ENCODE measurements around the gene CDH13.

Gene CDH13

DNA sequence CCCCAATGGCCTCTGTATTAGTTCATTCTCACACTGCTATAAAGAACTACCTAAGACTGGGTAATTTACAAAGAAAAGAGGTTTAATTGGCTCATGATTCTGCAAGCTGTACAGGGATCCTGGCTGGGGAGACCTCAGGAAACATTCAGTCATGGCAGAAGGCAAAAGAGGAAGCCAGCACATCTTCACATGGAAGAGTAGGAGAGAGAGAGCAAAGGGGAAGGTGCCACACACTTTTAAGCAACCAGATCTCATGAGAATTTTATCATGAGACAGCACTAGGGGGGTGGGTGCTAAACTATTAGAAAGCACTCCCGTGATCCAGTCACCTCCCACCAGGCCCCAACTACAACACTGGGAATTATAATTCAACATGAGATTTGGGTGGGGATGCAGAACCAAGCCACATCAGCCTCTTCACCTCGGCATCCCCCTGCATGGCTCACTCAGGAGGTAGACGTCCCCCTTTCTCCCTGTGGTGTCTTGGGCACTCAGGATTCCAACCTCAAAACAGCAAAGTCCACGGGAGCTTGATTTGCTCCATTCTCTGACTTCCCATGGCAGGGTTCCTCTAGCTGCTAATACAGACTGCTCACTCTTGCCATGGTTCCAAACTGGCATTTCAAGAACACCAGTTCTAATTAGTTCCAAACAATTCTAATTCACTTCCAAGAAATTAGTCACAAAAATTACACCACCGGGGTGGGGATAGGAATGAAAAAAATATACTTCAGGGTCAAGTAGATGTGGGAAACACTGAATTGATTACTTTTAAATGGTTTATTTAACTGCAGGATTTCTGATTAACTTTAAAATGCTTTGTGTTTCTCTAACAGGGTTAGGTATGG lies 977.2 kb downstream of the CDH13 start:
- TF ChIP-seq ZNF394 (tag by site-specific recombination; IDR thresholded peaks at IDR 0.05; ENCODE audit: borderline replicate concordance) (no peak), ZBTB7A (tag by site-specific recombination; IDR thresholded peaks at IDR 0.05; ENCODE audit: low read depth) (no peak), ZNF157 (tag by site-specific recombination; IDR thresholded peaks at IDR 0.05) (no peak), ZNF335 (tag by site-specific recombination; conservative IDR thresholded peaks at IDR 0.05) (no peak), GLI4 (tag by site-specific recombination; IDR thresholded peaks at IDR 0.05) (no peak), ZNF777 (tag by site-specific recombination; IDR thresholded peaks at IDR 0.05; ENCODE audit: borderline replicate concordance) (no peak), ZNF138 (tag by site-specific recombination; IDR thresholded peaks at IDR 0.05; ENCODE audit: borderline replicate concordance) (no peak), ZNF768 (tag by site-specific recombination; IDR thresholded peaks at IDR 0.05) (no peak), ZNF629 (tag by site-specific recombination; IDR thresholded peaks at IDR 0.05) (no peak)
- TF ChIP-seq, protein P1, sequence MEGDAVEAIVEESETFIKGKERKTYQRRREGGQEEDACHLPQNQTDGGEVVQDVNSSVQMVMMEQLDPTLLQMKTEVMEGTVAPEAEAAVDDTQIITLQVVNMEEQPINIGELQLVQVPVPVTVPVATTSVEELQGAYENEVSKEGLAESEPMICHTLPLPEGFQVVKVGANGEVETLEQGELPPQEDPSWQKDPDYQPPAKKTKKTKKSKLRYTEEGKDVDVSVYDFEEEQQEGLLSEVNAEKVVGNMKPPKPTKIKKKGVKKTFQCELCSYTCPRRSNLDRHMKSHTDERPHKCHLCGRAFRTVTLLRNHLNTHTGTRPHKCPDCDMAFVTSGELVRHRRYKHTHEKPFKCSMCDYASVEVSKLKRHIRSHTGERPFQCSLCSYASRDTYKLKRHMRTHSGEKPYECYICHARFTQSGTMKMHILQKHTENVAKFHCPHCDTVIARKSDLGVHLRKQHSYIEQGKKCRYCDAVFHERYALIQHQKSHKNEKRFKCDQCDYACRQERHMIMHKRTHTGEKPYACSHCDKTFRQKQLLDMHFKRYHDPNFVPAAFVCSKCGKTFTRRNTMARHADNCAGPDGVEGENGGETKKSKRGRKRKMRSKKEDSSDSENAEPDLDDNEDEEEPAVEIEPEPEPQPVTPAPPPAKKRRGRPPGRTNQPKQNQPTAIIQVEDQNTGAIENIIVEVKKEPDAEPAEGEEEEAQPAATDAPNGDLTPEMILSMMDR (tag by site-specific recombination; IDR thresholded peaks at IDR 0.05), result no peak
- TF ChIP-seq, protein P2, sequence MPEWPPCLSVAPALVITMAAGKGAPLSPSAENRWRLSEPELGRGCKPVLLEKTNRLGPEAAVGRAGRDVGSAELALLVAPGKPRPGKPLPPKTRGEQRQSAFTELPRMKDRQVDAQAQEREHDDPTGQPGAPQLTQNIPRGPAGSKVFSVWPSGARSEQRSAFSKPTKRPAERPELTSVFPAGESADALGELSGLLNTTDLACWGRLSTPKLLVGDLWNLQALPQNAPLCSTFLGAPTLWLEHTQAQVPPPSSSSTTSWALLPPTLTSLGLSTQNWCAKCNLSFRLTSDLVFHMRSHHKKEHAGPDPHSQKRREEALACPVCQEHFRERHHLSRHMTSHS (tag by site-specific recombination; IDR thresholded peaks at IDR 0.05), result no peak
- TF ChIP-seq, protein P3, sequence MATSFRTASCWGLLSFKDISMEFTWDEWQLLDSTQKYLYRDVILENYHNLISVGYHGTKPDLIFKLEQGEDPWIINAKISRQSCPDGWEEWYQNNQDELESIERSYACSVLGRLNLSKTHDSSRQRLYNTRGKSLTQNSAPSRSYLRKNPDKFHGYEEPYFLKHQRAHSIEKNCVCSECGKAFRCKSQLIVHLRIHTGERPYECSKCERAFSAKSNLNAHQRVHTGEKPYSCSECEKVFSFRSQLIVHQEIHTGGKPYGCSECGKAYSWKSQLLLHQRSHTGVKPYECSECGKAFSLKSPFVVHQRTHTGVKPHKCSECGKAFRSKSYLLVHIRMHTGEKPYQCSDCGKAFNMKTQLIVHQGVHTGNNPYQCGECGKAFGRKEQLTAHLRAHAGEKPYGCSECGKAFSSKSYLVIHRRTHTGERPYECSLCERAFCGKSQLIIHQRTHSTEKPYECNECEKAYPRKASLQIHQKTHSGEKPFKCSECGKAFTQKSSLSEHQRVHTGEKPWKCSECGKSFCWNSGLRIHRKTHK (tag by site-specific recombination; IDR thresholded peaks at IDR 0.05), result no peak
- ChIA-PET CTCF (no interaction called here), POLR2A (no interaction called here)
- no peaks in the 10 kb centered on the region for H3K4me1 ChIP-seq (ENCODE audit: control insufficient read depth, insufficient read depth, low read length)
- no peaks in the 10 kb centered on the region for H3K9me3 ChIP-seq (ENCODE audit: control insufficient read depth, insufficient read depth, low read depth, low read length)
- no peak overlapping the region for H3K4me3 ChIP-seq (ENCODE audit: low read depth, low read length)
- no peaks in the 10 kb centered on the region for H3K36me3 ChIP-seq (ENCODE audit: control insufficient read depth in 2 of 2, insufficient read depth in 1 of 2, low read length in 2 of 2)
- no peak overlapping the region for H3K27ac ChIP-seq (ENCODE audit: extremely low read depth, low read depth, low read length)

DNA sequence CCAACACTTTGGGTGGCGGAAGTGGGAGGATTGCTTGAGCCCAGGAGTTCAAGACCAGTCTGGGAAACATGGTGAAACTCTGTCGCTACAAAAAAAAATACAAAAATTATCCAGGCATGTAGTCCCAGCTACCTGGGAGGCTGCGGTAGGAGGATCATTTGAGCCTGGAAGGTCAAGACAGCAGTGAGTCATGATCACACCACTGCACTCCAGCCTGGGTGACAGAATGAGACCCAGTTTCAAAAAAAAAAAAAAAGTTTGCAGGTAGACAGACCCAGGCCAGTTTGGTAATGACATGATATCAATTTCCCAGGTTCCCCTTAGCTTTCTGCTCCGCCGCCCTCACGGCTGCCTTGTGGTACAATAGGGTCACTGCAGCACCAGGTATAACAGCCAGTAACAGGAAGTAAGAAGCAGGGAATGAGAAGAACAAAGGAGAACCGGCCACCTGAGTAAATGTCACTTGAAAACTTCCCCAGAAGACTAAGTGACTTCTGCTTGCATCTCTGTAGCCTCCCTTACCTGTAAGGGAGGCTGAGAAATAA lies 979.8 kb downstream of the CDH13 start:
- Histone ChIP-seq H3K4me3 (ENCODE audit: low read depth, low read length) (no peak overlapping the region), H3K27ac (ENCODE audit: extremely low read depth, low read depth, low read length) (no peak overlapping the region), H3K36me3 (ENCODE audit: control insufficient read depth in 2 of 2, insufficient read depth in 1 of 2, low read length in 2 of 2) (no peaks in the 10 kb centered on the region), H3K9me3 (ENCODE audit: control insufficient read depth, insufficient read depth, low read depth, low read length) (no peaks in the 10 kb centered on the region), H3K4me1 (ENCODE audit: control insufficient read depth, insufficient read depth, low read length) (no peaks in the 10 kb centered on the region)
- ChIA-PET POLR2A (no interaction called here), CTCF (interaction anchor here (0.6 kb wide), 2 partner anchors 35 to 39 kb away, joined by 3 to 7 read pairs; no protein-coding TSS in a partner anchor)
- TF ChIP-seq ZFP41 (tag by site-specific recombination; IDR thresholded peaks at IDR 0.05; ENCODE audit: borderline replicate concordance) (no peak), ZNF391 (tag by site-specific recombination; IDR thresholded peaks at IDR 0.05; ENCODE audit: borderline replicate concordance, low read depth) (no peak), ZFP3 (tag by site-specific recombination; IDR thresholded peaks at IDR 0.05; ENCODE audit: low read depth) (no peak), ZNF19 (tag by site-specific recombination; IDR thresholded peaks at IDR 0.05; ENCODE audit: low read depth) (no peak), ZNF239 (tag by site-specific recombination; IDR thresholded peaks at IDR 0.05) (no peak), GLIS1 (tag by site-specific recombination; IDR thresholded peaks at IDR 0.05) (no peak), ZNF121 (tag by site-specific recombination; IDR thresholded peaks at IDR 0.05) (no peak), ZNF433 (tag by site-specific recombination; IDR thresholded peaks at IDR 0.05; ENCODE audit: low read depth) (no peak), HOXC10 (CRISPR knock-in tag; IDR thresholded peaks at IDR 0.05) (no peak), ZNF48 (tag by site-specific recombination; IDR thresholded peaks at IDR 0.05) (no peak), MEIS1 (CRISPR knock-in tag; IDR thresholded peaks at IDR 0.05; ENCODE audit: borderline replicate concordance) (no peak), KLF1 (tag by site-specific recombination; IDR thresholded peaks at IDR 0.05) (no peak), ZNF174 (tag by site-specific recombination; IDR thresholded peaks at IDR 0.05) (no peak), SP2 (tag by site-specific recombination; IDR thresholded peaks at IDR 0.05) (no peak), GLI2 (tag by site-specific recombination; IDR thresholded peaks at IDR 0.05; ENCODE audit: borderline replicate concordance, low read depth) (no peak), ZFHX2 (tag by site-specific recombination; conservative IDR thresholded peaks at IDR 0.05) (no peak), ZNF658 (tag by site-specific recombination; IDR thresholded peaks at IDR 0.05) (no peak), ZNF184 (tag by site-specific recombination; IDR thresholded peaks at IDR 0.05) (no peak)
- TF ChIP-seq, protein P4, sequence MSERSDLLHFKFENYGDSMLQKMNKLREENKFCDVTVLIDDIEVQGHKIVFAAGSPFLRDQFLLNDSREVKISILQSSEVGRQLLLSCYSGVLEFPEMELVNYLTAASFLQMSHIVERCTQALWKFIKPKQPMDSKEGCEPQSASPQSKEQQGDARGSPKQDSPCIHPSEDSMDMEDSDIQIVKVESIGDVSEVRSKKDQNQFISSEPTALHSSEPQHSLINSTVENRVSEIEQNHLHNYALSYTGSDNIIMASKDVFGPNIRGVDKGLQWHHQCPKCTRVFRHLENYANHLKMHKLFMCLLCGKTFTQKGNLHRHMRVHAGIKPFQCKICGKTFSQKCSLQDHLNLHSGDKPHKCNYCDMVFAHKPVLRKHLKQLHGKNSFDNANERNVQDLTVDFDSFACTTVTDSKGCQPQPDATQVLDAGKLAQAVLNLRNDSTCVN (tag by site-specific recombination; optimal IDR thresholded peaks at IDR 0.05), result no peak

Measured in HEK293 (cell line).